Airway epithelial cell (primary cell): Measurements from ENCODE around the gene MZT2B. TPM values are rescaled to one million over a fixed set of nuclear protein-coding genes. Genes with fewer than 3 reads are reported as not detected.

Experiments
- total RNA-seq: library from RNA; depleted of rRNA; stranded (reverse); fragments of >200 nt; gene quantifications from 2 replicates; pipeline ENCODE4 v1.2.3, GENCODE V29; 2015

MZT2B gene
- total RNA-seq: 348 and 361 TPM in 2 replicates

GRCh38 chr2:130181880-130182682 is at the start of gene MZT2B:
Gene MZT2B, plus strand, starts transcription at chr2:130182262. Its CDS starts 21 bp downstream, at chr2:130182283.

DNA sequence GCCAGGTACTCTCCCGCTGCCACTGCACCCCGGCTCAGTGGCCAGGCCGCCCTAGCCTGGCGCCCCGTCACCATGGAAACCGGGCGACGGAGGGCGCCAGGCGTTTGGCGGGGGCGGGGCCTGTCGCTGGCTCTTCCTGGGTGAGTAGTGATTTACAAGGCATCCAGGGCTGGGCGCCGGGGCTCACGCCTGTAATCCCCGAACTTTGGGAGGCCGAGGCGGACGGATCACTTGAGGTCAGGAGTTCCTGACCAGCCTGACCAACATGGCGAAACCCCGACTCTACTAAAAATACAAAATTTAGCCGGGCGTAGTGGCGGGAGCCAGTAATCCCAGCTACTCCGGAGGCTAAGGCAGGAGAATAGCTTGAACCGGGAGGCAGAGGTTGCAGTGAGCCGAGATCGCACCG is 37.1 kb upstream of the MZT2B start, which contains the start of gene CCDC74B:
Gene CCDC74B, minus strand, starts transcription at position 107 of the 409 bp plus-strand sequence. CDS start 116 bp downstream, outside the sequence.

GRCh38 chr2:130181325-130181879 is 660 bp upstream of the MZT2B start, which contains the start of gene SMPD4:
Gene SMPD4, minus strand, starts transcription at chr2:130181602. Its CDS starts 5,010 bp downstream, at chr2:130176592.

DNA sequence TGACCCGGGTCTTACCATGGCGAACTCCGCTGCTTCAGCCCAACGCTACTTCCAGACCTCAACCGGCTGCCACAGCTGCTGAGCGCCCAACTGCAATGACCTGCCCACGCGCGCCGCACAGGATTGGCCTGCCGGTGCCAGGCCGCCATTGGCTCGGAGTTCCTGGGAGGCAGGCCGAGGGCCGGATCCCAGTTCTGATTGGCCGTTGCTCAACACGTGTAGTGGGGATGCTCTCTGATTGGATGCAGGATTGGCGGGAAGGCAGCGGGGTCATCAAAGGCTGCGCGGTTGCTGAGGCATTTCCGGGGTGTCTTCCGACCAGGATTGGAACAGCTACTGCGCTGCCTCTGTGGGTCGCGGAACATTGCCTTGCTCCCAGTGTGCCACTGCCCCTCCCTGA is 16.3 kb downstream of the MZT2B start, which contains the start of gene TUBA3E:
Gene TUBA3E, minus strand, starts transcription at position 97 of the 400 bp plus-strand sequence. Its CDS starts 79 bp downstream, at position 18.

Other genes starting within 250 kb of the MZT2B start
- gene RAB6C, start 202.6 kb upstream of the MZT2B start, total RNA-seq: not detected in 2 replicates
- not detected in 2 replicates for gene POTEF, start 53.0 kb upstream of the MZT2B start, total RNA-seq
- gene CCDC74B, start 37.1 kb upstream of the MZT2B start, total RNA-seq: 7.1 and 17.5 TPM in 2 replicates
- 45.6 and 54.3 TPM in 2 replicates for gene SMPD4, start 660 bp upstream of the MZT2B start, total RNA-seq
- not detected in 2 replicates for gene TUBA3E, start 16.2 kb downstream of the MZT2B start, total RNA-seq
- gene IMP4, start 160.6 kb downstream of the MZT2B start, total RNA-seq: 139 and 192 TPM in 2 replicates
- 10.8 and 14.1 TPM in 2 replicates for gene PTPN18, start 173.8 kb downstream of the MZT2B start, total RNA-seq